Hepatocyte (in vitro differentiated cells): ENCODE results near the gene DNAJA4. TPM values are rescaled to one million over a fixed set of nuclear protein-coding genes. Genes with fewer than 3 reads are reported as not detected.

Source experiments
- DNase-seq: peaks from one replicate; pipeline ENCODE4 v3.0.0-alpha.2; 2016; ENCODE audit warnings: low spot score
- H2AFZ ChIP-seq: fragments of 200-600 bp; sonication (generic); 2 replicates; pipeline ENCODE4 v1.6.0; 2016; ENCODE audit warnings: antibody characterized with exemption, mild to moderate bottlenecking
- H3K27ac ChIP-seq: fragments of 200-600 bp; sonication (generic); 2 replicates; pipeline ENCODE4 v1.5.1; 2016; ENCODE audit warnings: mild to moderate bottlenecking
- H3K27me3 ChIP-seq: fragments of 200-600 bp; sonication (generic); 2 replicates; pipeline ENCODE4 v1.6.1; 2016
- H3K36me3 ChIP-seq: fragments of 200-600 bp; sonication (generic); replicated peaks from 2 replicates; pipeline ENCODE4 v1.5.1; 2016; ENCODE audit warnings: low read depth; ENCODE audit not compliant: insufficient read depth
- H3K4me1 ChIP-seq: fragments of 200-600 bp; sonication (generic); 2 replicates; pipeline ENCODE4 v1.5.1; 2016; ENCODE audit warnings: mild to moderate bottlenecking, moderate library complexity; ENCODE audit not compliant: insufficient read depth
- H3K4me2 ChIP-seq: fragments of 200-600 bp; sonication (generic); 2 replicates; pipeline ENCODE4 v1.6.0; 2016
- H3K4me3 ChIP-seq: fragments of 200-600 bp; sonication (generic); 2 replicates; pipeline ENCODE4 v1.5.1; 2016; ENCODE audit warnings: mild to moderate bottlenecking
- H3K79me2 ChIP-seq: fragments of 200-600 bp; sonication (generic); 2 replicates; pipeline ENCODE4 v1.6.0; 2017; ENCODE audit warnings: mild to moderate bottlenecking
- H3K9me2 ChIP-seq: fragments of 200-600 bp; sonication (generic); replicated peaks from 2 replicates; pipeline ENCODE4 v1.6.0; 2017; ENCODE audit warnings: mild to moderate bottlenecking; ENCODE audit not compliant: insufficient read depth
- H3K9me3 ChIP-seq: fragments of 200-600 bp; sonication (generic); 2 replicates; pipeline ENCODE4 v1.5.1; 2016; ENCODE audit warnings: low read depth, mild to moderate bottlenecking
- H4K20me1 ChIP-seq: fragments of 200-600 bp; sonication (generic); 2 replicates; pipeline ENCODE4 v1.6.0; 2016; ENCODE audit warnings: mild to moderate bottlenecking; ENCODE audit not compliant: insufficient read depth, poor library complexity, severe bottlenecking
- CTCF ChIP-seq: fragments of 200-600 bp; sonication (generic); IDR thresholded peaks from 2 replicates; pipeline ENCODE4 v1.5.1; 2016; ENCODE audit warnings: antibody characterized with exemption, mild to moderate bottlenecking; ENCODE audit not compliant: poor library complexity
- EZH2 ChIP-seq: fragments of 200-600 bp; sonication (generic); IDR thresholded peaks from 2 replicates; pipeline ENCODE4 v1.6.1; 2016; ENCODE audit warnings: antibody characterized with exemption, mild to moderate bottlenecking, borderline replicate concordance
- EZH2phosphoT487 ChIP-seq: fragments of 200-600 bp; sonication (generic); IDR thresholded peaks from one replicate; pipeline ENCODE4 v1.6.1; 2018; ENCODE audit warnings: antibody characterized with exemption, mild to moderate bottlenecking, low read depth, moderate library complexity; ENCODE audit not compliant: unreplicated experiment, severe bottlenecking
- WGBS: methylation state at CpG from one replicate; pipeline ENCODE4 v1.1.6; 2016; ENCODE audit warnings: low lambda C conversion rate; ENCODE audit errors: missing lambda C conversion rate; 5-methylcytosine and 5-hydroxymethylcytosine counted together
- polyA plus RNA-seq: library from polyadenylated mRNA; unstranded; fragments of >200 nt; fragmentation: Nextera tagmentation; extraction: Ambion mirVana; gene quantifications from 2 replicates; pipeline ENCODE4 v1.2.1, GENCODE V29; 2016
- total RNA-seq: library from RNA; depleted of rRNA; stranded (reverse); fragments of >200 nt; gene quantifications from 2 replicates; pipeline ENCODE4 v1.2.3, GENCODE V29; 2014

DNAJA4 gene
- total and polyA plus RNA-seq, 2 experiments from 2014 or later, result 2.8 to 3.6 TPM

GRCh38 chr15:78255421-78256043 lies 8.8 kb upstream of the DNAJA4 start:
- Histone ChIP-seq H2AFZ (no peak overlapping the region), H3K4me3 (no peak overlapping the region), H3K27me3 (no peaks in the 10 kb centered on the region), H3K9me3 (no peaks in the 10 kb centered on the region), H3K27ac (no peak overlapping the region), H3K36me3 (no peaks in the 10 kb centered on the region), H4K20me1 (no peaks in the 10 kb centered on the region), H3K4me2 (no peak overlapping the region), H3K4me1 (no peaks in the 10 kb centered on the region), H3K9me2 (no peaks in the 10 kb centered on the region), H3K79me2 (no peaks in the 10 kb centered on the region)
- WGBS, result 96% methylated on average over 1 of the region's 1 CpG
- no peak for TF ChIP-seq CTCF
- TF ChIP-seq EZH2, result no peak
- no peak for TF ChIP-seq EZH2phosphoT487
- no peak for DNase-seq

GRCh38 chr15:78256044-78256437 lies 8.3 kb upstream of the DNAJA4 start:
- Histone ChIP-seq H3K4me2 (no peak overlapping the region), H3K27me3 (no peaks in the 10 kb centered on the region), H3K36me3 (no peaks in the 10 kb centered on the region), H4K20me1 (no peaks in the 10 kb centered on the region), H3K9me3 (no peaks in the 10 kb centered on the region), H3K4me1 (no peaks in the 10 kb centered on the region), H2AFZ (no peak overlapping the region), H3K9me2 (no peaks in the 10 kb centered on the region), H3K79me2 (no peaks in the 10 kb centered on the region), H3K27ac (no peak overlapping the region), H3K4me3 (no peak overlapping the region)
- no peak for DNase-seq
- TF ChIP-seq EZH2phosphoT487, result no peak
- TF ChIP-seq CTCF, result no peak
- no peak for TF ChIP-seq EZH2
- WGBS, result 87% methylated on average over 3 of the region's 3 CpGs

GRCh38 chr15:78257681-78258080 lies 6.7 kb upstream of the DNAJA4 start:
- DNase-seq, result no peak
- no peaks in the 10 kb centered on the region for H3K36me3 ChIP-seq
- no peak for TF ChIP-seq EZH2
- TF ChIP-seq CTCF, result no peak
- no peak for TF ChIP-seq EZH2phosphoT487
- H3K9me3 ChIP-seq, result no peaks in the 10 kb centered on the region
- H3K4me2 ChIP-seq, result no peak overlapping the region
- no peaks in the 10 kb centered on the region for H3K4me1 ChIP-seq
- H3K27me3 ChIP-seq, result no peaks in the 10 kb centered on the region
- no peak overlapping the region for H2AFZ ChIP-seq
- no peaks in the 10 kb centered on the region for H3K9me2 ChIP-seq
- WGBS, result 87% methylated on average over 3 of the region's 3 CpGs
- no peaks in the 10 kb centered on the region for H4K20me1 ChIP-seq
- H3K27ac ChIP-seq, result no peak overlapping the region
- H3K79me2 ChIP-seq, result no peaks in the 10 kb centered on the region
- H3K4me3 ChIP-seq, result no peak overlapping the region
